Lower leg skin (tissue), 4 donors: ENCODE results near the gene NAA10. TPM values are rescaled to one million over a fixed set of nuclear protein-coding genes. Genes with fewer than 3 reads are reported as not detected.
A peak's percentile ranks its signal among the peaks of the same experiment; 100 is the strongest.

Source experiments
- DNase-seq, 2 donors: peaks; one replicate each; pipeline ENCODE4 v3.0.0-alpha.2; 2019; ENCODE audit warnings: low spot score in 2 of 2
- H3K4me3 ChIP-seq: fragments of 200-600 bp; sonication (generic); 2 replicates; pipeline ENCODE4 v1.5.1; 2017; ENCODE audit warnings: mild to moderate bottlenecking, low read depth; ENCODE audit not compliant: poor library complexity, severe bottlenecking
- CTCF ChIP-seq, 3 donors: fragments of 450-650 bp; IDR thresholded peaks; one replicate each; pipeline ENCODE4 v1.5.1; 2016; ENCODE audit warnings: antibody characterized with exemption in 3 of 3, mild to moderate bottlenecking in 3 of 3, moderate library complexity in 2 of 3
- POLR2A ChIP-seq, 2 donors: fragments of 450-650 bp; IDR thresholded peaks; one replicate each; pipeline ENCODE4 v1.6.1; 2016 to 2017; ENCODE audit warnings: antibody characterized with exemption in 2 of 2, mild to moderate bottlenecking in 1 of 2, moderate library complexity in 1 of 2
- WGBS, 2 donors: methylation state at CpG; one replicate each; pipeline ENCODE4 v1.1.5; 2018; 5-methylcytosine and 5-hydroxymethylcytosine counted together
- intact Hi-C: fragments of 100-400 bp; cut with DNase I; formaldehyde crosslinking; loops from one replicate; pipeline ENCODE4 v1.15.0; 2023; ENCODE audit warnings: low total_unique reads
- total RNA-seq, 4 donors: library from RNA; depleted of rRNA; stranded (reverse); fragments of >200 nt; gene quantifications; one replicate each; pipeline ENCODE4 v1.1.0, GENCODE V29; 2016

Gene NAA10
- total RNA-seq, 4 donors from 2014 or later: 32.6 to 70.9 (median 51.1) TPM

DNA sequence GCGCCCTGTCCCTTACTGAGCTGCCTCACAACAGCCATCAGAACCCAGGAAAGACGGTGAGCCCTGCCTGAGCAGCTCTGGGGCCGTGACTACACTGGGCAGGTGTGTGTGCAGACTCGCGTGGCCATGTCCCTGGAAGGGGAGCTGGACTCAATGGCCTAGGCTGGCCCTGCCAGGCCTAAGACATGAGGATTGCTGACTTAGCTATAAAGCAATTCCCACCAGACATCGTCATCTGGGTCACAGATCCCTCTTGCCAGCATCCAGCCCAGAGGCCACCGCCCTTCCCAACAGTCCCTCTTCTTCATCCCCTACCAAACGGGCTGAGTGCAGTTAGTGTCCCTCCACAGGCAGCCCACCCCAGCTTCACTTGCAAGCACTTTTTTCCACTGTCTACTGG, 3.7 kb downstream of the NAA10 start:
- no peak for TF ChIP-seq CTCF (IDR thresholded peaks at IDR 0.05)
- no peak for TF ChIP-seq POLR2A (IDR thresholded peaks at IDR 0.05)
- 70 to 88% methylated on average over 5 to 8 of the region's 8 CpGs for WGBS, 2 donors
- H3K4me3 ChIP-seq: no peak overlapping the region
- DNase-seq: no peak
- intact Hi-C loops: no loop called here

- TF ChIP-seq POLR2A (IDR thresholded peaks at IDR 0.05): no peak
- no peak for TF ChIP-seq CTCF (IDR thresholded peaks at IDR 0.05)
- DNase-seq: no peak
- H3K4me3 ChIP-seq: no peak overlapping the region
- WGBS, 2 donors: 87 to 88% methylated on average over 19 to 31 of the region's 31 CpGs
- intact Hi-C loops: no loop called here
Observed at GRCh38 chrX:153930011-153930910, 4.6 kb downstream of the NAA10 start.

DNA sequence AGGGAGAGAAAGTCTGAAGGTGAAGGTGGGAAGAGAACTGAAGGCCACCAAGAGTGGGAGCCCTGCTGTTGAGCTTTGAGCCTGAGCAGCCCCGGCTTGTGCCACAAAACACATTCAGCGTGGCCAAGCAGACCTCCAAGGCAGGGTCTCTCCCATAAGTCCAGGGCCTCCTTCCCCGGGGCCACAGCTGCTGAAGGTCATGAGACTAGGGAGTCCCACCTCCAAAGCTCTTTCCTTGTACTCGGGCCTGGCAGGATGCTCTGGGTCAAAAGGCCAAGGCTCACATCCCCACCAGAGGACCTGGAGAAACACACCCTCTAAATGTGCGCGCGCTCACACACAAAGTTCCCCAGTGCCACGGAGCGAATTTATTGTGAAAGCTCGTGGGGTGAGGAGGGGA, 5.3 kb downstream of the NAA10 start:
- no peak overlapping the region for H3K4me3 ChIP-seq

DNA sequence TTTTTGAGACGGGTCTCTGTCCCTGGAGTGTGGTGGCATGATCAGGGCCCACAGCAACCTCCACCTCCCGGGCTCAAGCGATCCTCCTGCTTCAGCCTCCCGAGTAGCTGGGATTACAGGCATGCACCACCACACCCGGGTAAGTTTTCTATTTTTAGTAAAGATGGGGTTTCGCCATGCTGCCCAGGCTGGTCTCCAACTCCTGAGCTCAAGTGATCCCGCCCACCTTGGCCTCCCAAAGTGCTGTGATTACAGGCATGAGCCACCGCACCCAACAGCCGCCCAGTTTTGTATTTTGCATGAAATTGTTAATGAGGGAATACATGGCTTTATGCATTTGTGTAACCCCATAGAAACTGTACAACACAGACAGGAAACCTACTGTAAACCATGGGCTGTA, 6.0 kb downstream of the NAA10 start:
- TF ChIP-seq CTCF (IDR thresholded peaks at IDR 0.05) (no peak), POLR2A (IDR thresholded peaks at IDR 0.05) (no peak)
- H3K4me3 ChIP-seq: no peak overlapping the region
- intact Hi-C loops: no loop called here
- no peak for DNase-seq
- WGBS, 2 donors: 23 to 55% methylated on average over 9 of the region's 9 CpGs

More for the DNA sequence above, 5.3 kb downstream of the NAA10 start:
- intact Hi-C loops: no loop called here
- DNase-seq: no peak
- 90% methylated on average over 6 to 10 of the region's 10 CpGs for WGBS, 2 donors
- TF ChIP-seq CTCF (IDR thresholded peaks at IDR 0.05): no peak
- TF ChIP-seq POLR2A (IDR thresholded peaks at IDR 0.05): no peak

DNA sequence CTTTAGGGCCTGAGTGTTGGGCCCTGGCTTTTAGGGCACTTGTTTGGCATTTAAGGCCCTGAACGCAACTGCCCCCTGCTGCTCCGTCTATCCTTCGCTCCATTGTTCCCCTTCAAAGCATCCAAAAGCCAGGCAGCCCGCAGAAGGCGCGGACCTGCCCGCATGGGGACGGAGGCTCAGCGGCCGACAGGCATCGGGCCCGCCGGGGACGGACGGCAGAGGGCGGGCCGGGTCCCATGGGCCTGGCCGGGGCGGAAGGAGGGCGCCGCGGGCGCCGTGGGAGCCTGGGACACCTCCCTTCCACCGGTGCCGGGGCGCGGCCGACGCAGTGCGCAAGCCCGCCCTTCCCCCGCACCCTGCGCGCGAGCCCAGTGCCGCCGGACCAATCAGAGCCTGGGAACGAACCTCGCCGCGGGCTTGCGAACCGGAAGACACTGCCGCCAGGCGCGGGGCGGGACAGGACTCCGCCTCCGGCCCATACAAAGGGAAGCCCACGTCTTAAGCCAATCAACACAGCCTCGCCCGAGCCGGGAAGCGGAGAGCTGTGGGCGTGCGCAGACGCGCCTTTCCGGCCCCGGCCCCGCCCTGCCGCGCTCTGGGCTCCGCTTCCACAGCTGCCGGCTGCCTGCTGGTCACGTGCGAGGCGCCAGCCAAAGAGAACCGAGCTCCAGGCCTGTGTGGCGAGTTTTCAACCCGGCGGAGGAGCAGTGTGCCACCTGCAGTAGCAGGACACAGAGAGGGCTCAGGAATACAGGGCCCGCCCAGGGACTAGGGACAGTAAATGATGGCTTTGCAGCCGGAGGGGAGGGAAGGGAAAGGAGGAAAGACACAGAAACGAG, 6.7 kb downstream of the NAA10 start:
- 0 to 24% methylated on average over 12 to 41 of the region's 76 CpGs for WGBS, 2 donors
- intact Hi-C loops: no loop called here

More for the DNA sequence above, 6.7 kb downstream of the NAA10 start:
- no peak for TF ChIP-seq CTCF (IDR thresholded peaks at IDR 0.05)
- TF ChIP-seq POLR2A (IDR thresholded peaks at IDR 0.05): no peak
- peak overlapping the region; percentile 50 for H3K4me3 ChIP-seq
- DNase-seq: peak; percentile 93 to 99
